IPS-18a (cell line): ENCODE results near the gene EXOC4.

Experiments used
- H3K27ac ChIP-seq: one replicate; pipeline ENCODE4 v1.5.1; 2013; ENCODE audit warnings: low read length
- H3K27me3 ChIP-seq: one replicate; pipeline ENCODE4 v1.6.1; 2013; ENCODE audit warnings: mild to moderate bottlenecking, low read length; ENCODE audit not compliant: control insufficient read depth, insufficient read depth
- H3K36me3 ChIP-seq: one replicate; pipeline ENCODE4 v1.6.1; 2013; ENCODE audit warnings: low read depth, low read length; ENCODE audit not compliant: control insufficient read depth
- H3K4me1 ChIP-seq: one replicate; pipeline ENCODE4 v1.6.1; 2013; ENCODE audit warnings: low read depth, low read length; ENCODE audit not compliant: control insufficient read depth
- H3K4me3 ChIP-seq: one replicate; pipeline ENCODE4 v1.5.1; 2013; ENCODE audit warnings: low read length
- H3K9ac ChIP-seq: one replicate; pipeline ENCODE4 v1.6.1; 2013; ENCODE audit warnings: mild to moderate bottlenecking, low read length, moderate library complexity
- H3K9me3 ChIP-seq: one replicate; pipeline ENCODE4 v1.6.1; 2013; ENCODE audit warnings: low read depth, low read length; ENCODE audit not compliant: control insufficient read depth

Gene EXOC4

GRCh38 chr7:133609806-133610205, 356.9 kb downstream of the EXOC4 start:
- Histone ChIP-seq H3K4me3 (no peak overlapping the region), H3K9ac (no peak overlapping the region)

GRCh38 chr7:133611955-133612354, 359.1 kb downstream of the EXOC4 start:
- no peak overlapping the region for H3K27ac ChIP-seq
- no peaks in the 10 kb centered on the region for H3K27me3 ChIP-seq
- no peaks in the 10 kb centered on the region for H3K4me1 ChIP-seq
- H3K9ac ChIP-seq = no peak overlapping the region
- no peaks in the 10 kb centered on the region for H3K9me3 ChIP-seq
- no peaks in the 10 kb centered on the region for H3K36me3 ChIP-seq
- no peak overlapping the region for H3K4me3 ChIP-seq

More at GRCh38 chr7:133609806-133610205, 356.9 kb downstream of the EXOC4 start:
- Histone ChIP-seq H3K9me3 (no peaks in the 10 kb centered on the region), H3K27me3 (no peaks in the 10 kb centered on the region), H3K4me1 (no peaks in the 10 kb centered on the region), H3K27ac (no peak overlapping the region), H3K36me3 (no peaks in the 10 kb centered on the region)

GRCh38 chr7:133613250-133613790, 360.4 kb downstream of the EXOC4 start:
- H3K4me1 ChIP-seq = no peaks in the 10 kb centered on the region
- no peaks in the 10 kb centered on the region for H3K9me3 ChIP-seq
- H3K4me3 ChIP-seq = no peak overlapping the region
- H3K9ac ChIP-seq = no peak overlapping the region
- H3K27me3 ChIP-seq = no peaks in the 10 kb centered on the region
- H3K27ac ChIP-seq = no peak overlapping the region
- no peaks in the 10 kb centered on the region for H3K36me3 ChIP-seq

- Histone ChIP-seq H3K9me3 (no peaks in the 10 kb centered on the region), H3K9ac (no peak overlapping the region), H3K27me3 (no peaks in the 10 kb centered on the region), H3K4me3 (no peak overlapping the region), H3K27ac (no peak overlapping the region), H3K36me3 (no peaks in the 10 kb centered on the region), H3K4me1 (no peaks in the 10 kb centered on the region)
Measured at GRCh38 chr7:133614251-133614650, 361.4 kb downstream of the EXOC4 start.

GRCh38 chr7:133618970-133619369, 366.1 kb downstream of the EXOC4 start:
- no peak overlapping the region for H3K9ac ChIP-seq
- H3K27ac ChIP-seq = no peak overlapping the region
- no peaks in the 10 kb centered on the region for H3K9me3 ChIP-seq
- H3K4me3 ChIP-seq = no peak overlapping the region
- no peaks in the 10 kb centered on the region for H3K36me3 ChIP-seq
- H3K4me1 ChIP-seq = no peaks in the 10 kb centered on the region
- no peaks in the 10 kb centered on the region for H3K27me3 ChIP-seq

GRCh38 chr7:133619491-133619890, 366.6 kb downstream of the EXOC4 start:
- Histone ChIP-seq H3K4me1 (no peaks in the 10 kb centered on the region), H3K27ac (no peak overlapping the region), H3K9me3 (no peaks in the 10 kb centered on the region), H3K9ac (no peak overlapping the region), H3K4me3 (no peak overlapping the region), H3K27me3 (no peaks in the 10 kb centered on the region), H3K36me3 (no peaks in the 10 kb centered on the region)

GRCh38 chr7:133623721-133624120, 370.8 kb downstream of the EXOC4 start:
- Histone ChIP-seq H3K27me3 (no peaks in the 10 kb centered on the region), H3K9me3 (no peaks in the 10 kb centered on the region), H3K36me3 (no peaks in the 10 kb centered on the region), H3K9ac (no peak overlapping the region), H3K4me3 (no peak overlapping the region), H3K27ac (no peak overlapping the region), H3K4me1 (no peaks in the 10 kb centered on the region)

GRCh38 chr7:133625046-133625445, 372.2 kb downstream of the EXOC4 start:
- no peaks in the 10 kb centered on the region for H3K9me3 ChIP-seq
- H3K9ac ChIP-seq = no peak overlapping the region
- no peak overlapping the region for H3K27ac ChIP-seq

GRCh38 chr7:133629701-133630100, 376.8 kb downstream of the EXOC4 start:
- H3K9ac ChIP-seq = no peak overlapping the region
- H3K9me3 ChIP-seq = no peaks in the 10 kb centered on the region
- no peak overlapping the region for H3K4me3 ChIP-seq
- H3K27ac ChIP-seq = no peak overlapping the region
- no peaks in the 10 kb centered on the region for H3K27me3 ChIP-seq
- no peaks in the 10 kb centered on the region for H3K4me1 ChIP-seq
- H3K36me3 ChIP-seq = no peaks in the 10 kb centered on the region

More at GRCh38 chr7:133625046-133625445, 372.2 kb downstream of the EXOC4 start:
- Histone ChIP-seq H3K36me3 (no peaks in the 10 kb centered on the region), H3K27me3 (no peaks in the 10 kb centered on the region), H3K4me1 (no peaks in the 10 kb centered on the region), H3K4me3 (no peak overlapping the region)

- H3K27ac ChIP-seq = no peak overlapping the region
- H3K27me3 ChIP-seq = no peaks in the 10 kb centered on the region
- no peak overlapping the region for H3K4me3 ChIP-seq
- H3K36me3 ChIP-seq = no peaks in the 10 kb centered on the region
- H3K4me1 ChIP-seq = no peaks in the 10 kb centered on the region
- no peaks in the 10 kb centered on the region for H3K9me3 ChIP-seq
- no peak overlapping the region for H3K9ac ChIP-seq
Measured at GRCh38 chr7:133633055-133633454, 380.2 kb downstream of the EXOC4 start.

- H3K27ac ChIP-seq = no peak overlapping the region
- no peaks in the 10 kb centered on the region for H3K4me1 ChIP-seq
- H3K36me3 ChIP-seq = no peaks in the 10 kb centered on the region
- no peak overlapping the region for H3K9ac ChIP-seq
- H3K9me3 ChIP-seq = no peaks in the 10 kb centered on the region
- H3K27me3 ChIP-seq = no peaks in the 10 kb centered on the region
- H3K4me3 ChIP-seq = no peak overlapping the region
Measured at GRCh38 chr7:133635541-133635940, 382.7 kb downstream of the EXOC4 start.

GRCh38 chr7:133638857-133639256, 386.0 kb downstream of the EXOC4 start:
- Histone ChIP-seq H3K36me3 (no peaks in the 10 kb centered on the region), H3K27ac (no peak overlapping the region), H3K4me3 (no peak overlapping the region), H3K27me3 (no peaks in the 10 kb centered on the region), H3K4me1 (no peaks in the 10 kb centered on the region), H3K9me3 (no peaks in the 10 kb centered on the region), H3K9ac (no peak overlapping the region)
